CD14-positive monocyte (primary cell): ENCODE data around the gene MDH2. TPM values are rescaled to one million over a fixed set of nuclear protein-coding genes. Genes with fewer than 3 reads are reported as not detected.

ENCODE experiments used
- DNase-seq, 3 donors: peaks; one replicate each; pipeline ENCODE4 v3.0.0-alpha.2; 2011 to 2022
- H2AFZ ChIP-seq: 2 replicates; pipeline ENCODE4 v1.6.0; 2012; ENCODE audit warnings: mild to moderate bottlenecking, low read depth, low read length, inconsistent platforms; ENCODE audit not compliant: insufficient read depth, poor library complexity, severe bottlenecking
- H3K27ac ChIP-seq, 2 donors: 1 replicate in 1 of 2; 2 replicates in 1 of 2; pipeline ENCODE4 v1.5.1; 2012 to 2013; ENCODE audit warnings: low read length in 2 of 2, control low read depth in 1 of 2, inconsistent platforms in 1 of 2, low read depth in 1 of 2, mild to moderate bottlenecking in 1 of 2
- H3K27me3 ChIP-seq, 2 donors: one replicate each; pipeline versions ENCODE4 v1.6.0 to v1.6.1; 2011 to 2013; ENCODE audit warnings: low read length in 2 of 2; ENCODE audit not compliant: control insufficient read depth in 2 of 2, insufficient read depth in 2 of 2
- H3K36me3 ChIP-seq, 2 donors: replicated peaks in 1 of 2; 1 replicate in 1 of 2; 2 replicates in 1 of 2; pipeline versions ENCODE4 v1.5.1 to v1.6.1; 2012 to 2013; ENCODE audit warnings: low read length in 2 of 2, control low read depth in 1 of 2, inconsistent platforms in 1 of 2, mild to moderate bottlenecking in 1 of 2; ENCODE audit not compliant: insufficient read depth in 2 of 2, control insufficient read depth in 1 of 2
- H3K4me1 ChIP-seq, 2 donors: 1 replicate in 1 of 2; 2 replicates in 1 of 2; pipeline versions ENCODE4 v1.5.1 to v1.6.1; 2012 to 2013; ENCODE audit warnings: low read length in 2 of 2, control low read depth in 1 of 2, inconsistent platforms in 1 of 2, mild to moderate bottlenecking in 1 of 2, moderate library complexity in 1 of 2; ENCODE audit not compliant: insufficient read depth in 2 of 2, control insufficient read depth in 1 of 2
- H3K4me2 ChIP-seq: replicated peaks from 2 replicates; pipeline ENCODE3; 2012; ENCODE audit warnings: low read length, moderate library complexity, mild to moderate bottlenecking; ENCODE audit not compliant: poor library complexity, severe bottlenecking; ENCODE audit errors: extremely low read depth
- H3K4me3 ChIP-seq, 3 experiments: fragments of 200-600 bp in 1 of 3; sonication (generic) in 1 of 3; replicated peaks in 1 of 3; 1 replicate in 2 of 3; 2 replicates in 1 of 3; pipeline ENCODE4 v1.5.1; 2011 to 2013; ENCODE audit warnings: low read length in 3 of 3, mild to moderate bottlenecking in 3 of 3, control low read depth in 2 of 3, low read depth in 2 of 3, inconsistent platforms in 1 of 3, moderate library complexity in 1 of 3
- H3K79me2 ChIP-seq: 2 replicates; pipeline ENCODE4 v1.6.0; 2012; ENCODE audit warnings: mild to moderate bottlenecking, control low read depth, inconsistent platforms, low read length, moderate library complexity; ENCODE audit not compliant: insufficient read depth
- H3K9ac ChIP-seq: 2 replicates; pipeline ENCODE4 v1.6.0; 2017; ENCODE audit warnings: low read length, mild to moderate bottlenecking; ENCODE audit not compliant: insufficient read depth, poor library complexity, severe bottlenecking
- H3K9me3 ChIP-seq, 2 donors: replicated peaks in 1 of 2; 1 replicate in 1 of 2; 2 replicates in 1 of 2; pipeline versions ENCODE4 v1.5.1 to v1.6.1; 2012 to 2013; ENCODE audit warnings: low read length in 2 of 2, control low read depth in 1 of 2; ENCODE audit not compliant: control insufficient read depth in 1 of 2, insufficient read depth in 1 of 2
- H4K20me1 ChIP-seq: 2 replicates; pipeline ENCODE4 v1.6.0; 2012; ENCODE audit warnings: mild to moderate bottlenecking, low read length, control low read depth, moderate library complexity; ENCODE audit not compliant: insufficient read depth
- H3K27ac Mint-ChIP-seq, 7 donors: one replicate each; pipeline ENCODE4 v1.8.0; 2020; ENCODE audit warnings: mild to moderate bottlenecking in 7 of 7, mixed read lengths in 7 of 7, moderate library complexity in 6 of 7, inconsistent platforms in 2 of 7
- H3K27me3 Mint-ChIP-seq, 3 donors: one replicate each; pipeline ENCODE4 v1.8.0; 2021 to 2022; ENCODE audit warnings: low read depth in 3 of 3, mild to moderate bottlenecking in 3 of 3, mixed read lengths in 3 of 3, moderate library complexity in 3 of 3, inconsistent platforms in 1 of 3
- H3K36me3 Mint-ChIP-seq, 2 donors: one replicate each; pipeline ENCODE4 v1.8.0; 2020; ENCODE audit warnings: mixed read lengths in 2 of 2, inconsistent platforms in 1 of 2, mild to moderate bottlenecking in 1 of 2
- H3K4me1 Mint-ChIP-seq: one replicate; pipeline ENCODE4 v1.8.0; 2020; ENCODE audit warnings: mild to moderate bottlenecking, mixed read lengths
- H3K4me3 Mint-ChIP-seq, 2 donors: one replicate each; pipeline ENCODE4 v1.8.0; 2020; ENCODE audit warnings: mild to moderate bottlenecking in 2 of 2, mixed read lengths in 2 of 2, moderate library complexity in 1 of 2
- H3K9me3 Mint-ChIP-seq, 7 donors: one replicate each; pipeline ENCODE4 v1.8.0; 2020 to 2022; ENCODE audit warnings: mixed read lengths in 7 of 7, mild to moderate bottlenecking in 6 of 7, moderate library complexity in 6 of 7, inconsistent platforms in 2 of 7
- WGBS: methylation state at CpG from one replicate; pipeline ENCODE4 v1.1.5; 2013; ENCODE audit warnings: missing lambda C conversion rate; ENCODE audit not compliant: insufficient coverage; 5-methylcytosine and 5-hydroxymethylcytosine counted together
- intact Hi-C, 2 donors: fragments of 100-400 bp; cut with micrococcal nuclease; formaldehyde crosslinking; loops; one replicate each; pipeline versions ENCODE4 v1.15.0 to v1.15.1; 2023
- polyA plus RNA-seq, 3 donors: library from polyadenylated mRNA; depleted of rRNA in 1 of 3; unstranded in 2 of 3; stranded (reverse) in 1 of 3; fragments of 300-500 nt in 2 of 3; fragments of >200 nt in 1 of 3; fragmentation: Illumina TruSeq in 2 of 3; gene quantifications; 1 replicate in 2 of 3; 2 replicates in 1 of 3; pipeline ENCODE4 v1.2.3, GENCODE V29; 2012 to 2021
- TF ChIP-seq, protein P1 (sequence below): fragments of 200-600 bp; IDR thresholded peaks from one replicate; pipeline ENCODE4 v1.8.0; 2022; ENCODE audit warnings: antibody characterized with exemption, mild to moderate bottlenecking

The MDH2 gene
- polyA plus RNA-seq, 3 donors = 75.2 to 162 (median 129) TPM

DNA sequence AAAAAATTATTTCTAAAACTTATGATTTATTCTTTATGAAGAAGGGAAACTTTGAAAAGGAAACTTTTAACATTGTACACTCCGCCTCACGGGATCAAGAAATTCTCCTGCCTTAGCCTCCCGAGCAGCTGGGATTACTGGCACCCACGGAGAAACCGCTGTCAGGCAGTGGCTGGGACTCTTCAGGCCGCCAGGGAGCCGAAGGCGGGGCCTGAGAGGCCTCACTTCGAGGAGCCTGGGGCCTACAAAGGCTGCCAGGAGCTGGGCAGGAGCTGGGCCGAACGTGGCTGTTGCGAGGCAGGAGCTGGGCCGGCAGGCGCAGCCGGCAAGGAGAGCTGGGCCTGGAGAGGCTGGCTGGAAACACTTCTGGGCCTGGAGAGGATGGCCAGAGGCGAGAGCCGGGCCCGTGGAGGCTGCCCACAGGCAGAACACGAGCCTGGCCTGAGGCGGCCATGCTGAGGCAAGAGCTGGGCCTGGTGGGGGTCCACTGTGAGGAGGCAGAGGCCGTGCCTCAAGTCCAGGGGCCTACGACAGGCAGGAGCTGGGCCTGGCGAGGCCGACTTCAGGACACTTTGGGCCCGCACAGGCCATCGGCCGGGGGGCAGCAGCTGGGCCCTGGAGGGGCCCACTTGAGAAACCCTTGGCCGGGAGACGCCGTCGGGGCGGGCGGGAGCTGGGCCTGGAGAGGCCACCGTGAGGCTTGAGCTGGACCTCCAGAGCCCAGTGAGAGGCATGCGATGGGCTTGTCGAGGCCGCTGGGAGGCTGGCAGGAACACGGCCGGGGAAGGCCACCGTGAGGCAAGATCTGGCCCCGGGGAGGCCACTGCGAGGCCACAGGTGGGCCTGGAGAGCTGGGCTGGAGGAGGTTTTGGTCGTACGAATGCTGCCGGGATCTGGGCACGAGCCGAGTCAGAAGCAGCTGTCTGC lies 23.7 kb downstream of the MDH2 start:
- no peak overlapping the region for H3K27ac ChIP-seq
- H3K27me3 Mint-ChIP-seq = peaks cover 0 to 1% (median 1%) of the 10 kb centered on the region in 3 donors
- H3K9me3 ChIP-seq = peaks cover 0 to 22% of the 10 kb centered on the region in 2 donors
- H3K4me3 Mint-ChIP-seq = no peak overlapping the region
- no peak overlapping the region for H3K4me3 ChIP-seq
- peaks cover 2 to 13% (median 7%) of the 10 kb centered on the region in 7 donors for H3K9me3 Mint-ChIP-seq
- H4K20me1 ChIP-seq = no peaks in the 10 kb centered on the region
- intact Hi-C loops = no loop called here
- no peak overlapping the region for H2AFZ ChIP-seq
- H3K36me3 ChIP-seq = peaks cover 5 to 13% of the 10 kb centered on the region in 2 donors
- H3K36me3 Mint-ChIP-seq = peaks cover 7 to 14% of the 10 kb centered on the region in 2 donors
- DNase-seq = no peak
- 96% methylated on average over 47 of the region's 47 CpGs for WGBS
- peaks cover 8% of the 10 kb centered on the region for H3K4me1 Mint-ChIP-seq
- TF ChIP-seq, protein P1, sequence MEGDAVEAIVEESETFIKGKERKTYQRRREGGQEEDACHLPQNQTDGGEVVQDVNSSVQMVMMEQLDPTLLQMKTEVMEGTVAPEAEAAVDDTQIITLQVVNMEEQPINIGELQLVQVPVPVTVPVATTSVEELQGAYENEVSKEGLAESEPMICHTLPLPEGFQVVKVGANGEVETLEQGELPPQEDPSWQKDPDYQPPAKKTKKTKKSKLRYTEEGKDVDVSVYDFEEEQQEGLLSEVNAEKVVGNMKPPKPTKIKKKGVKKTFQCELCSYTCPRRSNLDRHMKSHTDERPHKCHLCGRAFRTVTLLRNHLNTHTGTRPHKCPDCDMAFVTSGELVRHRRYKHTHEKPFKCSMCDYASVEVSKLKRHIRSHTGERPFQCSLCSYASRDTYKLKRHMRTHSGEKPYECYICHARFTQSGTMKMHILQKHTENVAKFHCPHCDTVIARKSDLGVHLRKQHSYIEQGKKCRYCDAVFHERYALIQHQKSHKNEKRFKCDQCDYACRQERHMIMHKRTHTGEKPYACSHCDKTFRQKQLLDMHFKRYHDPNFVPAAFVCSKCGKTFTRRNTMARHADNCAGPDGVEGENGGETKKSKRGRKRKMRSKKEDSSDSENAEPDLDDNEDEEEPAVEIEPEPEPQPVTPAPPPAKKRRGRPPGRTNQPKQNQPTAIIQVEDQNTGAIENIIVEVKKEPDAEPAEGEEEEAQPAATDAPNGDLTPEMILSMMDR = no peak
- no peaks in the 10 kb centered on the region for H3K27me3 ChIP-seq
- H3K4me2 ChIP-seq = no peak overlapping the region
- H3K9ac ChIP-seq = no peak overlapping the region
- H3K79me2 ChIP-seq = no peaks in the 10 kb centered on the region
- peaks cover 0 to 4% of the 10 kb centered on the region in 2 donors for H3K4me1 ChIP-seq
- no peak overlapping the region for H3K27ac Mint-ChIP-seq

DNA sequence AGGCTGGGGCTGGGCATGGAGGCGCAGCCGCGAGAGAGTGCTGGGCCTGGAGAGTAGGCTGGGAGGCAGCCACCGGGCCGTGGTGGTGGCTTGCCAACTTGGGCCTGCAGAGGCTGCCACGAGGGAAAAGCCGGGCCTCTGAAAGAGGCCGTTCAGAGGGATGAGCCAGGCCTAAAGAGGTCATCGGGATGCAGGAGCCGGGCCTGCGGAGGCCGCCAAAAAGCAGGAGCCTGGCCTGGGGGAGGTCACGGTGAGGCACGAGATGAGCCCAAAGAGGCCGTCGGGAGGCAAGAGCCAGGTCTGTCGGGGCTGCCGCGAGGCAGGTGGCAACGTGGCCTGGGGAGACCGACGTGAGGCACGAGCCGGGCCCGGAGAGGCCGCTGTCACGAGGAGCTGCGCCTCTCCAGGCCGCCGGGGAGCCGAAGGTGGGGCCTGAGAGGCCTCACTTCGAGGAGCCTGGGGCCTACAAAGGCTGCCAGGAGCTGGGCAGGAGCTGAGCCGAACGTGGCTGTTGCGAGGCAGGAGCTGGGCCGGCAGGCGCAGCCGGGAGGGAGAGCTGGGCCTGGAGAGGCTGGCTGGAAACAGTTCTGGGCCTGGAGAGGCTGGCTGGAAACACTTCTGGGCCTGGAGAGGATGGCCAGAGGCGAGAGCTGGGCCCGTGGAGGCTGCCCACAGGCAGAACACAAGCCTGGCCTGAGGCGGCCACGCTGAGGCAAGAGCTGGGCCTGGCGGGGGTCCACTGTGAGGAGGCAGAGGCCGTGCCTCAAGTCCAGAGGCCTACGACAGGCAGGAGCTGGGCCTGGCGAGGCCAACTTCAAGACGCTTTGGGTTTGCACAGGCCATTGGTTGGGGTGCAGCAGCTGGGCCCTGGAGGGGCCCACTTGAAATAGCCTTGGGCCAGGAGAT lies 24.6 kb downstream of the MDH2 start:
- 99% methylated on average over 46 of the region's 47 CpGs for WGBS
- Mint-ChIP-seq H3K4me1 (peaks cover 10% of the 10 kb centered on the region), H3K4me3 (no peak overlapping the region), H3K9me3 (peaks cover 2 to 13% (median 7%) of the 10 kb centered on the region in 7 donors), H3K27me3 (peaks cover 0 to 3% (median 1%) of the 10 kb centered on the region in 3 donors), H3K27ac (no peak overlapping the region), H3K36me3 (peaks cover 2 to 5% of the 10 kb centered on the region in 2 donors)
- Histone ChIP-seq H3K4me2 (no peak overlapping the region), H3K4me1 (peaks cover 0 to 4% of the 10 kb centered on the region in 2 donors), H4K20me1 (no peaks in the 10 kb centered on the region), H3K9ac (no peak overlapping the region), H2AFZ (no peak overlapping the region), H3K79me2 (no peaks in the 10 kb centered on the region), H3K9me3 (peaks cover 0 to 22% of the 10 kb centered on the region in 2 donors), H3K27ac (no peak overlapping the region), H3K36me3 (peaks cover 0 to 4% of the 10 kb centered on the region in 2 donors), H3K27me3 (no peaks in the 10 kb centered on the region), H3K4me3 (no peak overlapping the region)
- TF ChIP-seq, protein P1 = no peak
- DNase-seq = no peak
- intact Hi-C loops = no loop called here
